Neural cell (in vitro differentiated cells): ENCODE measurements around the gene AIF1L.

Source experiments
- CTCF ChIP-seq: fragments of 450-650 bp; IDR thresholded peaks from 2 replicates; pipeline ENCODE4 v1.5.1; 2014; ENCODE audit warnings: antibody characterized with exemption, mild to moderate bottlenecking, moderate library complexity; ENCODE audit not compliant: poor library complexity, severe bottlenecking
- EP300 ChIP-seq: fragments of 450-650 bp; conservative IDR thresholded peaks from 2 replicates; pipeline ENCODE4 v1.6.1; 2014; ENCODE audit warnings: antibody characterized with exemption, mild to moderate bottlenecking, moderate library complexity; ENCODE audit not compliant: poor library complexity, severe bottlenecking
- EZH2 ChIP-seq: fragments of 200-600, 300-800 bp; shearing (Covaris generic), sonication (generic); IDR thresholded peaks from 2 replicates; pipeline ENCODE4 v1.6.1; 2014; ENCODE audit warnings: antibody characterized with exemption, low read length, borderline replicate concordance, mild to moderate bottlenecking; ENCODE audit not compliant: insufficient read depth, poor library complexity, severe bottlenecking
- MXI1 ChIP-seq: fragments of 450-650 bp; conservative IDR thresholded peaks from 2 replicates; pipeline ENCODE4 v1.6.1; 2014; ENCODE audit warnings: antibody characterized with exemption, mild to moderate bottlenecking; ENCODE audit not compliant: poor library complexity, severe bottlenecking
- POLR2AphosphoS5 ChIP-seq: IDR thresholded peaks from 2 replicates; pipeline ENCODE4 v1.6.1; 2012
- RAD21 ChIP-seq: fragments of 450-650 bp; conservative IDR thresholded peaks from 2 replicates; pipeline ENCODE4 v1.6.1; 2014; ENCODE audit warnings: antibody characterized with exemption, mild to moderate bottlenecking, moderate library complexity
- REST ChIP-seq: IDR thresholded peaks from 2 replicates; pipeline ENCODE4 v1.6.1; 2012; ENCODE audit warnings: borderline replicate concordance
- SMC3 ChIP-seq: fragments of 450-650 bp; conservative IDR thresholded peaks from 2 replicates; pipeline ENCODE4 v1.6.1; 2014; ENCODE audit warnings: antibody characterized with exemption, mild to moderate bottlenecking, moderate library complexity; ENCODE audit not compliant: poor library complexity
- TAF1 ChIP-seq: IDR thresholded peaks from 2 replicates; pipeline ENCODE4 v1.6.1; 2012; ENCODE audit warnings: low read depth

- TF ChIP-seq POLR2AphosphoS5 (no peak), CTCF (no peak), REST (no peak), EZH2 (no peak), RAD21 (no peak), EP300 (no peak), TAF1 (no peak), SMC3 (no peak), MXI1 (no peak)
Measured at GRCh38 chr9:131148276-131148675, 51.9 kb downstream of the AIF1L start.
